Endometrial microvascular endothelial cells (primary cell): ENCODE data around the gene CDC37L1. TPM values are rescaled to one million over a fixed set of nuclear protein-coding genes. Genes with fewer than 3 reads are reported as not detected.
"Not testable (repeated sequence)": the region's sequence is repeated elsewhere in the genome, so short reads cannot be mapped to it uniquely, and the experiment has no call there.

Experiments used
- in situ Hi-C: cut with HindIII; loops from 2 replicates; pipeline ENCODE4 v1.10.0; 2017; ENCODE audit warnings: low sequenced_read_pairs, low pct_unique_long_range_greater_than_20kb; ENCODE audit errors: inconsistent ontology term
- total RNA-seq: library from RNA; depleted of rRNA; stranded (reverse); fragments of >200 nt; gene quantifications from one replicate; pipeline ENCODE4 v1.2.3, GENCODE V29; 2015; ENCODE audit errors: inconsistent ontology term

The CDC37L1 gene
- 6.3 TPM for total RNA-seq

GRCh38 chr9:4679268-4680172 lies at the start of gene CDC37L1:
TSS of gene CDC37L1 (plus strand) at chr9:4679569. CDS start at chr9:4679768, 199 bp downstream.
- in situ Hi-C loops = no loop called here

GRCh38 chr9:4630836-4631235 lies 48.5 kb upstream of the CDC37L1 start:
- in situ Hi-C loops = no loop called here

GRCh38 chr9:4638968-4639367 lies 40.4 kb upstream of the CDC37L1 start:
- in situ Hi-C loops = no loop called here

GRCh38 chr9:4639420-4639819 lies 39.9 kb upstream of the CDC37L1 start:
- in situ Hi-C loops = no loop called here

- in situ Hi-C loops = no loop called here
Measured at GRCh38 chr9:4640027-4640426, 39.3 kb upstream of the CDC37L1 start.

GRCh38 chr9:4642351-4642750 lies 37.0 kb upstream of the CDC37L1 start:
- in situ Hi-C loops = no loop called here

- in situ Hi-C loops = no loop called here
Measured at GRCh38 chr9:4654084-4654483, 25.3 kb upstream of the CDC37L1 start.

- in situ Hi-C loops = no loop called here
Measured at GRCh38 chr9:4654538-4654937, 24.8 kb upstream of the CDC37L1 start.

- in situ Hi-C loops = not testable (repeated sequence)
Measured at GRCh38 chr9:4656196-4656595, 23.2 kb upstream of the CDC37L1 start.

- in situ Hi-C loops = no loop called here
Measured at GRCh38 chr9:4656621-4657020, 22.7 kb upstream of the CDC37L1 start.

- in situ Hi-C loops = no loop called here
Measured at GRCh38 chr9:4657426-4658159, 21.8 kb upstream of the CDC37L1 start.

GRCh38 chr9:4660665-4661064 lies 18.7 kb upstream of the CDC37L1 start:
- in situ Hi-C loops = not testable (repeated sequence)

GRCh38 chr9:4661165-4661564 lies 18.2 kb upstream of the CDC37L1 start:
- in situ Hi-C loops = no loop called here

- in situ Hi-C loops = no loop called here
Measured at GRCh38 chr9:4661611-4662010, 17.8 kb upstream of the CDC37L1 start.

GRCh38 chr9:4662108-4662988 lies 17.0 kb upstream of the CDC37L1 start, which contains the start of gene PLPP6:
TSS of gene PLPP6 (plus strand) at chr9:4662294. CDS start at chr9:4662376, 82 bp downstream.
- in situ Hi-C loops = no loop called here

GRCh38 chr9:4662989-4663792 lies 16.2 kb upstream of the CDC37L1 start:
- in situ Hi-C loops = no loop called here

GRCh38 chr9:4663956-4664355 lies 15.4 kb upstream of the CDC37L1 start:
- in situ Hi-C loops = no loop called here

- in situ Hi-C loops = no loop called here
Measured at GRCh38 chr9:4665357-4665756, 14.0 kb upstream of the CDC37L1 start.
